H1 (cell line): ENCODE results near the gene KDR. TPM values are rescaled to one million over a fixed set of nuclear protein-coding genes. Genes with fewer than 3 reads are reported as not detected.
A peak's percentile ranks its signal among the peaks of the same experiment; 100 is the strongest.

Experiments
- CTCF ChIA-PET: fragments of 300-600 bp; sonication (Branson Sonifier 250); formaldehyde crosslinking; loops from one replicate; lab custom pipeline; 2021; ENCODE audit not compliant: partially characterized antibody; lab: Charles Lee
- POLR2A ChIA-PET: fragments of 300-600 bp; sonication (Branson Sonifier 250); formaldehyde crosslinking; loops from one replicate; lab custom pipeline; 2021; ENCODE audit warnings: inconsistent platforms; ENCODE audit not compliant: partially characterized antibody; lab: Charles Lee
- DNase-seq, 2 experiments: peaks; one replicate each; pipeline versions ENCODE4 v3.0.0 to v3.0.0-alpha.2; 2010 to 2022; ENCODE audit warnings: low spot score in 2 of 2, low read depth in 1 of 2, mixed read lengths in 1 of 2
- FAIRE-seq: peaks from 2 replicates; lab custom pipeline; 2011; peaks lifted over from hg19 to GRCh38; lab: Jason Lieb, UNC
- H2AFZ ChIP-seq: 2 replicates; pipeline ENCODE4 v1.8.1; 2012; ENCODE audit warnings: low read length, inconsistent platforms
- H2AK5ac ChIP-seq: 2 replicates; pipeline ENCODE4 v1.6.1; 2013; ENCODE audit warnings: low read depth, low read length
- H2BK120ac ChIP-seq: replicated peaks from 2 replicates; pipeline ENCODE3; 2013; ENCODE audit warnings: low read depth, low read length, inconsistent platforms
- H2BK12ac ChIP-seq: 2 replicates; pipeline ENCODE4 v1.6.1; 2013; ENCODE audit warnings: low read depth, low read length
- H2BK15ac ChIP-seq: 2 replicates; pipeline ENCODE4 v1.6.1; 2013; ENCODE audit warnings: low read length
- H2BK20ac ChIP-seq: 2 replicates; pipeline ENCODE4 v1.6.1; 2013; ENCODE audit warnings: low read length
- H2BK5ac ChIP-seq: 2 replicates; pipeline ENCODE4 v1.6.1; 2013; ENCODE audit warnings: low read depth, low read length
- H3K14ac ChIP-seq: 2 replicates; pipeline ENCODE4 v1.6.1; 2013; ENCODE audit warnings: inconsistent platforms; ENCODE audit not compliant: insufficient read length
- H3K18ac ChIP-seq: 2 replicates; pipeline ENCODE4 v1.6.1; 2013; ENCODE audit warnings: low read length; ENCODE audit errors: extremely low read depth
- H3K23ac ChIP-seq: 2 replicates; pipeline ENCODE4 v1.6.1; 2013; ENCODE audit warnings: inconsistent platforms; ENCODE audit not compliant: insufficient read length
- H3K23me2 ChIP-seq: 2 replicates; pipeline ENCODE4 v1.6.1; 2013; ENCODE audit warnings: low read depth, low read length
- H3K27ac ChIP-seq: 2 replicates; pipeline ENCODE4 v1.6.1; 2011; ENCODE audit warnings: low read depth, low read length, inconsistent platforms
- H3K27me3 ChIP-seq, 4 experiments: replicated peaks in 1 of 4; 1 replicate in 1 of 4; 2 replicates in 3 of 4; pipeline versions ENCODE4 v1.6.1 to v1.8.1; 2011 to 2013; ENCODE audit warnings: low read length in 3 of 4, mild to moderate bottlenecking in 3 of 4, inconsistent platforms in 2 of 4, mixed read lengths in 2 of 4, moderate library complexity in 1 of 4; ENCODE audit not compliant: control insufficient read depth in 3 of 4, insufficient read depth in 3 of 4; ENCODE audit errors: extremely low read depth in 1 of 4
- H3K36me3 ChIP-seq, 4 experiments: 2 replicates each; pipeline versions ENCODE4 v1.6.1 to v1.8.1; 2011 to 2013; ENCODE audit warnings: mild to moderate bottlenecking in 4 of 4, low read length in 3 of 4, moderate library complexity in 2 of 4, control low read depth in 1 of 4, inconsistent platforms in 1 of 4; ENCODE audit not compliant: insufficient read depth in 4 of 4, control insufficient read depth in 2 of 4
- H3K4ac ChIP-seq: replicated peaks from 2 replicates; pipeline ENCODE3; 2013; ENCODE audit warnings: low read length, low read depth, mixed read lengths, inconsistent platforms; ENCODE audit not compliant: insufficient read length
- H3K4me1 ChIP-seq, 4 experiments: replicated peaks in 1 of 4; 1 replicate in 1 of 4; 2 replicates in 3 of 4; pipeline versions ENCODE4 v1.6.1 to v1.8.1; 2011 to 2013; ENCODE audit warnings: low read length in 3 of 4, inconsistent platforms in 2 of 4, mixed read lengths in 1 of 4; ENCODE audit not compliant: insufficient read depth in 4 of 4, control insufficient read depth in 3 of 4
- H3K4me2 ChIP-seq, 2 experiments: 2 replicates each; pipeline versions ENCODE4 v1.6.1 to v1.8.1; 2011 to 2013; ENCODE audit warnings: low read depth in 2 of 2, low read length in 2 of 2, control low read depth in 1 of 2, inconsistent platforms in 1 of 2, mild to moderate bottlenecking in 1 of 2; ENCODE audit not compliant: insufficient read depth in 1 of 2
- H3K4me3 ChIP-seq, 4 experiments: fragments of 200-600, 300-600 bp in 1 of 4; sonication (generic), shearing (Covaris generic), sonication (Bioruptor Twin) in 1 of 4; 2 replicates each; pipeline versions ENCODE4 v1.5.1 to v1.8.1; 2011 to 2016; ENCODE audit warnings: low read length in 4 of 4, low read depth in 3 of 4, control low read depth in 2 of 4, inconsistent platforms in 2 of 4, mild to moderate bottlenecking in 2 of 4, mixed read lengths in 1 of 4, moderate library complexity in 1 of 4; ENCODE audit not compliant: insufficient read depth in 2 of 4; ENCODE audit errors: extremely low read depth in 1 of 4
- H3K56ac ChIP-seq: replicated peaks from 2 replicates; pipeline ENCODE3; 2013; ENCODE audit warnings: low read depth, mild to moderate bottlenecking, mixed read lengths, low read length, inconsistent platforms; ENCODE audit not compliant: insufficient read length
- H3K79me1 ChIP-seq: 2 replicates; pipeline ENCODE4 v1.6.1; 2013; ENCODE audit warnings: low read depth, low read length, control low read depth
- H3K79me2 ChIP-seq, 2 experiments: 2 replicates each; pipeline versions ENCODE4 v1.6.1 to v1.8.1; 2012 to 2013; ENCODE audit warnings: low read length in 2 of 2, mild to moderate bottlenecking in 2 of 2, inconsistent platforms in 1 of 2; ENCODE audit not compliant: insufficient read depth in 2 of 2, control insufficient read depth in 1 of 2
- H3K9ac ChIP-seq, 4 experiments: replicated peaks in 1 of 4; 1 replicate in 1 of 4; 2 replicates in 3 of 4; pipeline versions ENCODE4 v1.6.1 to v1.8.1; 2011 to 2013; ENCODE audit warnings: low read depth in 3 of 4, low read length in 3 of 4, control low read depth in 2 of 4, mild to moderate bottlenecking in 2 of 4, moderate library complexity in 2 of 4, inconsistent platforms in 1 of 4; ENCODE audit errors: extremely low read depth in 1 of 4
- H3K9me3 ChIP-seq, 2 experiments: 2 replicates each; pipeline versions ENCODE4 v1.6.1 to v1.8.1; 2012 to 2013; ENCODE audit warnings: mild to moderate bottlenecking in 2 of 2, moderate library complexity in 2 of 2, control low read depth in 1 of 2, inconsistent platforms in 1 of 2, low read depth in 1 of 2, low read length in 1 of 2, mixed read lengths in 1 of 2; ENCODE audit not compliant: insufficient read depth in 2 of 2
- H4K20me1 ChIP-seq, 2 experiments: replicated peaks in 1 of 2; 2 replicates each; pipeline versions ENCODE3 to v1.8.1; 2011 to 2013; ENCODE audit warnings: inconsistent platforms in 2 of 2, low read length in 2 of 2, mild to moderate bottlenecking in 1 of 2; ENCODE audit not compliant: insufficient read depth in 2 of 2, control insufficient read depth in 1 of 2
- H4K5ac ChIP-seq: 2 replicates; pipeline ENCODE4 v1.6.1; 2013; ENCODE audit warnings: low read length, low read depth, mixed read lengths, inconsistent platforms; ENCODE audit not compliant: insufficient read length
- H4K8ac ChIP-seq: 2 replicates; pipeline ENCODE4 v1.8.0; 2013; ENCODE audit warnings: mild to moderate bottlenecking, moderate library complexity, low read length, inconsistent platforms; ENCODE audit not compliant: insufficient read depth; ENCODE audit errors: extremely low read depth
- H4K91ac ChIP-seq: replicated peaks from 2 replicates; pipeline ENCODE3; 2013; ENCODE audit warnings: low read length, mixed read lengths, inconsistent platforms; ENCODE audit not compliant: insufficient read length
- ASH2L ChIP-seq: fragments of 200-600, 300-600 bp; sonication (generic); IDR thresholded peaks from one replicate; pipeline ENCODE4 v1.7.1; 2017; ENCODE audit warnings: low read length
- ATF2 ChIP-seq: IDR thresholded peaks from 2 replicates; pipeline ENCODE4 v1.6.1; 2012; ENCODE audit warnings: low read length, inconsistent platforms
- CREB1 ChIP-seq: IDR thresholded peaks from 2 replicates; pipeline ENCODE4 v1.6.1; 2012; ENCODE audit warnings: inconsistent platforms
- GABPA ChIP-seq: IDR thresholded peaks from 2 replicates; pipeline ENCODE4 v1.6.1; 2011; ENCODE audit warnings: mild to moderate bottlenecking, low read length, moderate library complexity, borderline replicate concordance; ENCODE audit not compliant: insufficient read depth
- JUN ChIP-seq: IDR thresholded peaks from 2 replicates; pipeline ENCODE4 v1.6.1; 2011; ENCODE audit warnings: low read depth, mild to moderate bottlenecking, improper control_type of control experiment, low read length
- RAD21 ChIP-seq, 2 experiments: IDR thresholded peaks in 1 of 2; conservative IDR thresholded peaks in 1 of 2; 2 replicates each; pipeline ENCODE4 v1.6.1; 2011; ENCODE audit warnings: low read depth in 2 of 2, low read length in 2 of 2, improper control_type of control experiment in 1 of 2, inconsistent platforms in 1 of 2, mild to moderate bottlenecking in 1 of 2, moderate library complexity in 1 of 2
- RBBP5 ChIP-seq: IDR thresholded peaks from 2 replicates; pipeline ENCODE4 v1.7.1; 2012; ENCODE audit warnings: low read depth, mild to moderate bottlenecking, inconsistent platforms, low read length, moderate library complexity, borderline replicate concordance
- YY1 ChIP-seq: IDR thresholded peaks from 2 replicates; pipeline ENCODE4 v1.6.1; 2011; ENCODE audit warnings: low read depth, mild to moderate bottlenecking, low read length
- WGBS, 2 experiments: shearing (Covaris generic) in 1 of 2; methylation state at CpG; one replicate each; pipeline versions ENCODE4 v1.1.6 to v1.1.7; 2013 to 2015; ENCODE audit warnings: low lambda C conversion rate in 2 of 2, mixed read lengths in 2 of 2, inconsistent platforms in 1 of 2, low coverage in 1 of 2, missing lambda C conversion rate in 1 of 2; ENCODE audit not compliant: insufficient replicate concordance in 2 of 2, insufficient coverage in 1 of 2, insufficient read length in 1 of 2; ENCODE audit errors: extremely low coverage in 1 of 2, missing lambda C conversion rate in 1 of 2; 5-methylcytosine and 5-hydroxymethylcytosine counted together
- polyA plus RNA-seq, 7 experiments: library from polyadenylated mRNA; depleted of rRNA in 3 of 7; stranded (reverse) in 5 of 7; unstranded in 2 of 7; fragments of >200 nt in 5 of 7; fragments of 200-250 nt in 2 of 7; gene quantifications; 1 replicate in 5 of 7; 2 replicates in 1 of 7; 4 replicates in 1 of 7; pipeline versions ENCODE4 v1.2.1 to v1.2.3, GENCODE V29; 2011 to 2013; ENCODE audit warnings: missing spikeins in 2 of 7, mixed read lengths in 2 of 7
- total RNA-seq: library from RNA; stranded (reverse); fragmentation: NEBNext Ultra II Directional; extraction: Animal tissue kit (Norgen Biotek cat#: 25700); gene quantifications from 2 replicates; pipeline ENCODE4 v1.2.1, GENCODE V29; 2021
- TF ChIP-seq, protein P1 (sequence below), 3 experiments: IDR thresholded peaks; 1 replicate in 2 of 3; 2 replicates in 1 of 3; pipeline versions ENCODE4 v1.5.1 to v1.6.1; 2011; ENCODE audit warnings: low read length in 3 of 3, mild to moderate bottlenecking in 3 of 3, inconsistent platforms in 2 of 3, low read depth in 1 of 3, moderate library complexity in 1 of 3; ENCODE audit not compliant: insufficient read depth in 1 of 3; ENCODE audit errors: control extremely low read depth in 1 of 3

KDR gene
- total and polyA plus RNA-seq, 2 of the 8 experiments (the other 6 are each of a cell fraction or from before 2014, with no cell fraction given): 69.3 to 106 TPM

DNA sequence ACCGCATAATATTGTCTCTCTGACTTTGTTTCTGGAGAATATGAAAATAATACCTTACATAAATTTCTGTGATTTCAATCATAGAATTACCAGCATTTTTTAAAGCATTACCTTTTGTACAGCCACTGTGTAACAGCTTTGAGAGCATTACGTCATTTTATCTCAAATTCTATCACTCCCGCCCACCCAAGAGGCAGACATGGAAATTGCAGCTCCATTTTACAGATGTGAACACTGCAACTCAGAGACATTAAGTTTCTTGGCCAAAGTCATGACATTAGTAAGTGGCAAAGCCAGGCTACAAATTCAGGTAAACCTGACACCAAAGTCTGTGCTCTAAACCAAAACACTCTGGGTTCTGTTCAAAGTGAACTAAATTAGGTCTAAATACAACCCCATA lies 33.6 kb upstream of the KDR start:
- Histone ChIP-seq H2BK12ac (no peak overlapping the region), H3K14ac (no peak overlapping the region), H3K9ac (no peak overlapping the region), H3K4ac (no peak overlapping the region), H2BK120ac (no peak overlapping the region), H3K79me1 (no peaks in the 10 kb centered on the region), H2BK5ac (no peak overlapping the region), H3K36me3 (no peaks in the 10 kb centered on the region), H2AFZ (no peak overlapping the region), H3K27ac (no peak overlapping the region), H3K23me2 (no peaks in the 10 kb centered on the region), H3K4me2 (no peak overlapping the region), H2AK5ac (no peak overlapping the region), H3K4me1 (peaks cover 0 to 2% (median 0%) of the 10 kb centered on the region in 4 experiments; a peak in 1 of 7 replicates), H2BK15ac (no peak overlapping the region), H3K18ac (no peak overlapping the region), H4K8ac (no peak overlapping the region), H3K56ac (no peak overlapping the region), H3K23ac (no peak overlapping the region), H4K91ac (no peak overlapping the region), H3K79me2 (no peaks in the 10 kb centered on the region), H4K20me1 (no peaks in the 10 kb centered on the region), H3K9me3 (no peaks in the 10 kb centered on the region), H2BK20ac (no peak overlapping the region), H3K27me3 (peaks cover 0 to 1% (median 0%) of the 10 kb centered on the region in 4 experiments; a peak in 1 of 7 replicates), H3K4me3 (no peak overlapping the region), H4K5ac (no peak overlapping the region)
- POLR2A ChIA-PET: interaction anchor here (0.7 kb wide), 1 partner anchor 85 kb away, joined by 3 read pairs; no protein-coding TSS in a partner anchor
- no peak for FAIRE-seq
- CTCF ChIA-PET: interaction anchor here (0.6 to 4.5 kb wide), 4 partner anchors 10 to 1142 kb away, joined by 3 to 25 read pairs (median 4); no protein-coding TSS in a partner anchor
- WGBS, 2 experiments: 90% methylated on average over 3 of the region's 3 CpGs; no CpG with 5 or more reads in 1 of the 2 experiments
- no peak for TF ChIP-seq GABPA
- TF ChIP-seq RAD21 (IDR thresholded peaks at IDR 0.05 in 1 of 2, conservative IDR thresholded peaks at IDR 0.05 in 1 of 2; ENCODE audit: low read depth in 2 of 2, low read length in 2 of 2): 0 out of 4 replicates have a peak, but pooled peaks of 1 of the 2 experiments have one; percentile 3
- TF ChIP-seq RBBP5: no peak
- TF ChIP-seq CREB1: no peak
- TF ChIP-seq, protein P1, sequence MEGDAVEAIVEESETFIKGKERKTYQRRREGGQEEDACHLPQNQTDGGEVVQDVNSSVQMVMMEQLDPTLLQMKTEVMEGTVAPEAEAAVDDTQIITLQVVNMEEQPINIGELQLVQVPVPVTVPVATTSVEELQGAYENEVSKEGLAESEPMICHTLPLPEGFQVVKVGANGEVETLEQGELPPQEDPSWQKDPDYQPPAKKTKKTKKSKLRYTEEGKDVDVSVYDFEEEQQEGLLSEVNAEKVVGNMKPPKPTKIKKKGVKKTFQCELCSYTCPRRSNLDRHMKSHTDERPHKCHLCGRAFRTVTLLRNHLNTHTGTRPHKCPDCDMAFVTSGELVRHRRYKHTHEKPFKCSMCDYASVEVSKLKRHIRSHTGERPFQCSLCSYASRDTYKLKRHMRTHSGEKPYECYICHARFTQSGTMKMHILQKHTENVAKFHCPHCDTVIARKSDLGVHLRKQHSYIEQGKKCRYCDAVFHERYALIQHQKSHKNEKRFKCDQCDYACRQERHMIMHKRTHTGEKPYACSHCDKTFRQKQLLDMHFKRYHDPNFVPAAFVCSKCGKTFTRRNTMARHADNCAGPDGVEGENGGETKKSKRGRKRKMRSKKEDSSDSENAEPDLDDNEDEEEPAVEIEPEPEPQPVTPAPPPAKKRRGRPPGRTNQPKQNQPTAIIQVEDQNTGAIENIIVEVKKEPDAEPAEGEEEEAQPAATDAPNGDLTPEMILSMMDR (IDR thresholded peaks at IDR 0.05; ENCODE audit: control extremely low read depth in 1 of 3, insufficient read depth in 1 of 3, low read depth in 1 of 3, low read length in 3 of 3): peak in 1 of 3 experiments; percentile 2; a peak in 1 of 4 replicates
- TF ChIP-seq YY1: no peak
- TF ChIP-seq ASH2L: no peak
- no peak for TF ChIP-seq ATF2
- no peak for TF ChIP-seq JUN
- DNase-seq: no peak
